Mammary epithelial cell (primary cell): ENCODE results near the gene METRNL.

Experiments used
- CTCF ChIP-seq, 2 donors: IDR thresholded peaks in 1 of 2; conservative IDR thresholded peaks in 1 of 2; 2 replicates each; pipeline ENCODE4 v1.5.1; 2011 to 2012; ENCODE audit warnings: inconsistent platforms in 2 of 2, low read length in 2 of 2, mild to moderate bottlenecking in 2 of 2, control low read depth in 1 of 2, low read depth in 1 of 2; ENCODE audit not compliant: insufficient read depth in 1 of 2; ENCODE audit errors: extremely low read depth in 1 of 2
- EZH2 ChIP-seq: IDR thresholded peaks from 2 replicates; pipeline ENCODE4 v1.6.1; 2012; ENCODE audit warnings: low read length, inconsistent platforms, borderline replicate concordance

GRCh38 chr17:83109386-83109785 is 30.0 kb downstream of the METRNL start:
- no peak for TF ChIP-seq CTCF (conservative IDR thresholded peaks at IDR 0.05 in 1 of 2, IDR thresholded peaks at IDR 0.05 in 1 of 2; ENCODE audit: extremely low read depth in 1 of 2, insufficient read depth in 1 of 2, low read depth in 1 of 2, low read length in 2 of 2)
- no peak for TF ChIP-seq EZH2
